Right atrium auricular region (tissue), 2 donors: ENCODE data around the gene SGCD. TPM values are rescaled to one million over a fixed set of nuclear protein-coding genes. Genes with fewer than 3 reads are reported as not detected.

Source experiments
- DNase-seq: peaks from one replicate; pipeline ENCODE4 v3.0.0-alpha.2; 2019; ENCODE audit warnings: low spot score
- H3K27ac ChIP-seq, 2 donors: fragments of 200-600 bp; sonication (generic); 1 replicate in 1 of 2; 2 replicates in 1 of 2; pipeline ENCODE4 v1.5.1; 2016 to 2019
- H3K27me3 ChIP-seq, 2 donors: fragments of 200-600 bp; sonication (generic); one replicate each; pipeline versions ENCODE4 v1.5.1 to v1.6.0; 2017 to 2019
- H3K36me3 ChIP-seq: fragments of 200-600 bp; sonication (generic); one replicate; pipeline ENCODE4 v1.5.1; 2016
- H3K4me1 ChIP-seq, 2 donors: fragments of 200-600 bp; sonication (generic); one replicate each; pipeline versions ENCODE4 v1.5.1 to v1.6.0; 2017 to 2019
- H3K4me3 ChIP-seq, 2 donors: fragments of 200-600 bp; sonication (generic); 1 replicate in 1 of 2; 2 replicates in 1 of 2; pipeline ENCODE4 v1.5.1; 2017 to 2019; ENCODE audit warnings: mild to moderate bottlenecking in 1 of 2, moderate library complexity in 1 of 2
- H3K9me3 ChIP-seq, 2 donors: fragments of 200-600 bp; sonication (generic); one replicate each; pipeline ENCODE4 v1.5.1; 2019
- CTCF ChIP-seq, 2 donors: fragments of 200-600 bp; sonication (generic); IDR thresholded peaks; one replicate each; pipeline ENCODE4 v1.5.1; 2019; ENCODE audit warnings: antibody characterized with exemption in 2 of 2
- total RNA-seq, 2 donors: library from RNA; depleted of rRNA; stranded (reverse); fragments of >200 nt; gene quantifications; one replicate each; pipeline ENCODE4 v1.1.0, GENCODE V29; 2016

The SGCD gene
- total RNA-seq, 2 donors from 2014 or later = 56.2 to 85.1 TPM

DNA sequence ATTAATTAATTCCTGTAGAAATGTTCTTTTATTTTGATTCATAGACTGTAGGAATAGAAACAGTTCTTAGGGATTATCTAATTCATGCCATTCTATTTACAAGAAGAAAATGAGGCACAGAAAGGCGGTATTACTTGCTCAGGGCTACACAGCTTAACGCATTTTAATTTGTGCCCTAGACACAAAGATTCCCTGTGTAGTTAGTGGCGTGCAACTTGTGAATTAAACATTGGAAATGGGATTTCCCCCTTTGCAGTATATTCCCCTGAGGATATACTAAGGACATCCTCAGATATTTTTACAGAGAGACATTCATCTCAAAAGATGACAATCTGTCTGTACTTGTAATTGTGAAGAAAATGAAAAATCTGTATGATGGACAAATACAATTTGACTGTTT lies 108.1 kb downstream of the SGCD start:
- no peak for TF ChIP-seq CTCF (IDR thresholded peaks at IDR 0.05)
- DNase-seq = no peak
- Histone ChIP-seq H3K4me1 (no peaks in the 10 kb centered on the region), H3K4me3 (no peak overlapping the region), H3K27ac (no peak overlapping the region), H3K27me3 (no peaks in the 10 kb centered on the region), H3K9me3 (no peaks in the 10 kb centered on the region), H3K36me3 (no peaks in the 10 kb centered on the region)

GRCh38 chr5:156438076-156438475 lies 111.1 kb downstream of the SGCD start:
- no peak for TF ChIP-seq CTCF (IDR thresholded peaks at IDR 0.05)
- no peak overlapping the region for H3K4me3 ChIP-seq
- no peak for DNase-seq
- no peaks in the 10 kb centered on the region for H3K27me3 ChIP-seq
- H3K36me3 ChIP-seq = no peaks in the 10 kb centered on the region
- no peaks in the 10 kb centered on the region for H3K9me3 ChIP-seq
- H3K27ac ChIP-seq = no peak overlapping the region
- H3K4me1 ChIP-seq = peaks cover 0 to 4% of the 10 kb centered on the region in 2 donors

DNA sequence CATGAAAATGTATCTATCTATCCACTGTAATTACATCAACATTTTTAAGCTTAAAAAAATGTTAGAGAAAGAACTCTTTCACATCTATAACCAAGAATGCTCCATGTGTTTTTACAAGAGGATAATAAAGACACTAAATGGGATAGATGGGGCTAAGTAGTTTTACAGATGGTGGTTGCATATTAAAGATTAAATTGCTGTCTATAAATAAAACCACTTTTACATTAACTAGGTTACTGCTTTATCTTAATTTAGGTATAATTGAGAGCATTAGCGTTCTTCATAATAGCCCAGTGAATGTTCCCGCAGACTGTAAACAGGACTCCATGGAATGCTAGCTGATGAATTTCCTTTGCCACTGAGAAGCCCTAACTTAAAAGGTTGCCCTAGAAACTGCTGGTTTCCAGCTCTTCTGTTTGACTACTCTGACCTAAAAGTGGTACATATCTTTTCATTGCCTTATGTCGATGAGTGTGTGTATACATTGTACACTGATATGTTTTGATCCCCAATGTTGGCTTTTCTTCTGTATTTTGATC lies 117.9 kb downstream of the SGCD start:
- H3K4me1 ChIP-seq = peaks cover 0 to 4% of the 10 kb centered on the region in 2 donors

DNA sequence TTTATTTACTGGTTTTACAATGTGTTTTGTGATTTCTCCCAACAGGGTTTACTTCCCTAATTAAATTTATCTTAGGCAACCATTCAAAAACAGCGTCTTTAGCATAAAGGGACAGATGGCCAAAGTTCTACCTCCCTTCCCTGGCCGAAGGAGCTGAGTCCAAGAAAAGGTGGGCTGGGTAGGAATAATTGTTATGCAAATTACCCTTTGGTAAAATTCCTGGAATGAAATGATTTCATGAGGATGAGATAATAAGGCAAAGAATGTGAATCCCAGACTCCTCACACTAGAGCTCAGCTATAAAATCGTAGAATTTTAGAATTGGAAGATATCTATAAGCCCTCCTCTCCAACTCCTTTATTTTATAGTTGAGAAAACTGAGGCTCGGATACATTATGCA lies 119.6 kb downstream of the SGCD start:
- TF ChIP-seq CTCF (IDR thresholded peaks at IDR 0.05) = no peak
- Histone ChIP-seq H3K27me3 (no peaks in the 10 kb centered on the region), H3K4me3 (no peak overlapping the region), H3K27ac (no peak overlapping the region), H3K9me3 (no peaks in the 10 kb centered on the region), H3K4me1 (peaks cover 0 to 3% of the 10 kb centered on the region in 2 donors), H3K36me3 (no peaks in the 10 kb centered on the region)
- DNase-seq = no peak

More for the DNA sequence above, 117.9 kb downstream of the SGCD start:
- Histone ChIP-seq H3K27me3 (no peaks in the 10 kb centered on the region), H3K4me3 (no peak overlapping the region), H3K36me3 (no peaks in the 10 kb centered on the region), H3K9me3 (no peaks in the 10 kb centered on the region), H3K27ac (no peak overlapping the region)
- TF ChIP-seq CTCF (IDR thresholded peaks at IDR 0.05) = no peak
- DNase-seq = no peak

DNA sequence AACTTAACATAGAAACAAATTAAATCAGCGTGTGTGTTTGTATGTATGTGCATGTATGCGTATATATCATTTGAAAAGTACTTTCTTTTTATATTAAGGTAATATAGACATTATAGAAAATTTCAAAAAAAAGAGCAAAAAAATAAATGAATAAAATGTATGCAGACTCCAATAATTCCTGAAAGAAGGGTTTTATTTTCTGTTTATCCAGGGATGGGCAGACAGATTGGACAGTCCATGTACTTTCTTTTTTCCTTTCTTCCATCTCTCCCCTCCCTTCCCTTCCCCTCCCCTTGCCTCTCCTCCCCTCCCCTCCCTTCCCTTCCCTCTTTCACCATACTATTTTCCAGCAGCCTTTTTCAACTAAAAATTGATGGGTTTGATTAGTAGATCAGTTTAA lies 123.8 kb downstream of the SGCD start:
- no peaks in the 10 kb centered on the region for H3K27me3 ChIP-seq
- H3K36me3 ChIP-seq = no peaks in the 10 kb centered on the region
- no peaks in the 10 kb centered on the region for H3K4me1 ChIP-seq
- no peak overlapping the region for H3K4me3 ChIP-seq
- H3K9me3 ChIP-seq = no peaks in the 10 kb centered on the region
- H3K27ac ChIP-seq = no peak overlapping the region
- no peak for DNase-seq
- TF ChIP-seq CTCF (IDR thresholded peaks at IDR 0.05) = no peak

DNA sequence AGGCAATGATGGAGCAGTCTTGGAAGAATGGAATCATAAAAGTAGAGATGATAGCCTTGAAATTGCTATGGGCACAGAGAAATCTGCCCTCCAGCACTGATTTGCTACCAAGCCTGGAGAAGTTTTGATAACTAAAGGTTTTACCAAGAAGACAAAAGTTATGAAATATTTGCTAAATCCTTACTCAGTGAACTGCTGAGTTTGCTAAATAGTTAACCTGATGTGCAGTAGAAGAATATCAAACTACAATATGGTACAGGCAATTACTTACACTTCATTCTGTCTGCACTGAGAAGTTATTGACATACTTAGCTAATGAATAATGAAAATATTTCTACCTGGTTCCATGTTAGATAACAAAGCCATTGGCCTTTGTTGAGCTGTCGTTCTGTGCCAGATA lies 124.5 kb downstream of the SGCD start:
- H3K27me3 ChIP-seq = no peaks in the 10 kb centered on the region
- DNase-seq = no peak
- TF ChIP-seq CTCF (IDR thresholded peaks at IDR 0.05) = no peak
- H3K4me1 ChIP-seq = no peaks in the 10 kb centered on the region
- H3K27ac ChIP-seq = no peak overlapping the region
- H3K36me3 ChIP-seq = no peaks in the 10 kb centered on the region
- no peak overlapping the region for H3K4me3 ChIP-seq
- no peaks in the 10 kb centered on the region for H3K9me3 ChIP-seq
